Measurements from ENCODE around the gene PANK4.

Gene PANK4

GRCh38 chr1:2528966-2529783 is 2.8 kb upstream of the PANK4 start:
- DNase-seq (ENCODE audit: low spot score): peak; percentile 35

DNA sequence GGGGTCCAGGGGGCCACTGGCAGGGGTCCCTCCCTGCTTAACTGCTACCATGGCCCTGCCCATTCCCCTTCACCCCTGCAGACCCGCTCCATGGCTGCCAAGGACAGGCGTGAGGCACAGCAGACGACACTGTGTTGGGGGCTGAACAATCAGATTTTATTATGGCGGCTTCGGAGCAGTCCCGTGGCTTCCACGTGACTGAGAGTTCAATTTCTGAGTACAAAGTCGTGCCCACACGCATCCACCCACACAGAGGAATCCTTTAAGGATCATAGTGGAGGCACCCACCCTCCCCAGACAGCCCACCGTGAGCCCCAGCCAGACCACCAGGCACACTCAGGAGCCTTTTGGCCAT is 2.2 kb upstream of the PANK4 start:
- DNase-seq (ENCODE audit: low spot score): no peak

- DNase-seq (ENCODE audit: low spot score): no peak
These were observed 1.6 kb upstream of the PANK4 start for GRCh38 chr1:2528016-2528415.

DNA sequence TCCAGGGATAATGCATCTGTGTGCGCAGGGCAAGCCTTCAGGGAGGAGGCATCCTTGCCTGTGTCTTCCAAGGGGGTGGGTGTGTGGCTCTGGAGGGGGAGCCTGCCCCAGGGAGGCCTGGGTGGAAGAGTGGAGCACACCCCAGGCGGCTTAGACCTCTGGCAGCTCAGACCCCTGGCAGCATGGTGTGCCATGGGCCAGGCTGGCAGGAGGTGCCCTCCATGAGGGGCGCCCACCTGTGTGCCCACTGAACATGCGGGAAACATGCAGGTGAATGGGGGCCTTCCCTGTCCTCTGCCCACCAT is 1.1 kb upstream of the PANK4 start:
- no peak for DNase-seq (ENCODE audit: low spot score)

GRCh38 chr1:2526824-2527555 is 594 bp upstream of the PANK4 start:
- peak; percentile 74 for DNase-seq (ENCODE audit: low spot score)

DNA sequence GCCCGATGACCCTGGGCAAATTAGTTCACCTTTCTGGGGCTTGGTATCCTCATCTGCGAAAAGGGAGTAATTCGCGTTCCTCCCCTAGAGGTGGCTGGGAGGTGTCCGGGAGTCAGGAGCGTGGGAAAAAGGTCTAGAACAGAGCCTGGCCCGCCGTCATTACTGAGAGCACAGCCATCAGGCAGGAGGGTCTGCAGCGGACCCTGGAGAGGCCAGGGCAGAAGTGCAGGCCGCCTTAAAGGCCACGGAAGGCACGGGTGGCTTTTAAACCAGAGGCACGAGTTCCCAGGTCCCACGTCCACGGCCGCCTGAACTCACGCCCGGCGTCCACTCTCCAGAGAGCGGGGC is 850 bp downstream of the PANK4 start:
- no peak for DNase-seq (ENCODE audit: low spot score)

- DNase-seq (ENCODE audit: low spot score): peak; percentile 51
These were observed 2.3 kb downstream of the PANK4 start for GRCh38 chr1:2523891-2524609.

- peak; percentile 36 for DNase-seq (ENCODE audit: low spot score)
These were observed 3.1 kb downstream of the PANK4 start for GRCh38 chr1:2523191-2523890.

DNA sequence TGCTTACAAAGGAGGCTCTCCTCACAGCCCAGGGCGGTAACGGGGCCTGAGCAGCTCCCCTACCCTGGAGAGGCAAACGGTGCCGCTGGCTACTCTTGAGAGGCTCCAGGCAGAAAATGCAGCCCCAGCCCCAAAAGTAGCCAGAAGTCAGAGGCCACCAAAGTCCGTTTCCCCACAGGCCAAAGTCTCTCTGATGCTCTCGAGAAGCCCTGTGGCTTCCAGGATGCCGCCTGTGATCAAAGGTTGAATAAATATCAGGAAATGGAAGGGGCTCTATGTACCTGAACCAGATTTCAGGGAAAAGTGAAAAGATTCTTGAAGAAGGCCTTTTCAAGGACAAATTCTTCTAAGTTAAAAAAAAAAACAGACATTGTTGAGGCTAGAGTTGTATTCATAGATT is 4.2 kb downstream of the PANK4 start:
- no peak for DNase-seq (ENCODE audit: low spot score)

GRCh38 chr1:2520806-2521205 is 5.6 kb downstream of the PANK4 start:
- DNase-seq (ENCODE audit: low spot score): no peak

DNA sequence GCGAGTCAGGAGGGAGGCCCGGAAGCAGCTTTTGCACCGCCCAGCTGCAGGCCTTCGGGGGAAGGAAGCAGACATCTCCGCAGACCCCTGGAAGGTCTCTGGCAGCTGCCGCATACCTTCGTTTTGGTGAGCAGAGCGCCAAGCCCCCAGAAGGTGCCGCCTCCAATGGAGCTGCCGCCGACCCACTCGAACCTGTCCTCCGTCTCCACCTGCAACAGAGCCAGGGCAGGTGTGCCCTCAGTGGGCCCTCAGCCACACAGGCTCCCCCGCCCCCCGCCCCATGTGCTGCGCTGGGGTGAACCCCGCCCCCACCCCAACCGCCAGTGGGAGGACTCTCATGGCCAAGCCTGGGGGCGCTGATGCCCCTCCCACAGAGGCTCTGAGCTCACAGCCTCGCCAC is 6.2 kb downstream of the PANK4 start:
- no peak for DNase-seq (ENCODE audit: low spot score)

DNA sequence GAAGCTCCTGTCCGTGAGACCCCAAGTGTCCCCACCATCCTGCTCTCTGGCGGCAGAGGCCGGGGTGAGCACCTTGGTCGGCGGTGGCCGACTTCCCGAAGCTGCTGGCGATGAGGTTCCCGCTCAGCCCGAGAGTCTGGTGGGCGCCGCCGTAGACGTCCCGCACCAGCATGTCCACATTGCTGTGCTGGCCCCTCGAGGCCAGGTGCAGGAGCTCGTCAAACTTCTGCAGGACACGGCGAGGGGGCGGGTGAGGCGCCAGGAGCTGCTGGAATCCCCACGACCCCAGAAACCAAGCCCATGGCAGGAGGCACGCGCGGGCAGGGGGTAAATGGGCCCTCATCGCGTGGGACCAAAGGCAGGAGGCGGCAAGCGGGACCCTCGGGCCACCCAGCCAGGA is 6.7 kb downstream of the PANK4 start:
- no peak for DNase-seq (ENCODE audit: low spot score)

- no peak for DNase-seq (ENCODE audit: low spot score)
These were observed 7.2 kb downstream of the PANK4 start for GRCh38 chr1:2519029-2519685.

- no peak for DNase-seq (ENCODE audit: low spot score)
These were observed 7.9 kb downstream of the PANK4 start for GRCh38 chr1:2518528-2518927.

GRCh38 chr1:2517966-2518365 is 8.4 kb downstream of the PANK4 start:
- no peak for DNase-seq (ENCODE audit: low spot score)

GRCh38 chr1:2516946-2517345 is 9.4 kb downstream of the PANK4 start:
- DNase-seq (ENCODE audit: low spot score): no peak

DNA sequence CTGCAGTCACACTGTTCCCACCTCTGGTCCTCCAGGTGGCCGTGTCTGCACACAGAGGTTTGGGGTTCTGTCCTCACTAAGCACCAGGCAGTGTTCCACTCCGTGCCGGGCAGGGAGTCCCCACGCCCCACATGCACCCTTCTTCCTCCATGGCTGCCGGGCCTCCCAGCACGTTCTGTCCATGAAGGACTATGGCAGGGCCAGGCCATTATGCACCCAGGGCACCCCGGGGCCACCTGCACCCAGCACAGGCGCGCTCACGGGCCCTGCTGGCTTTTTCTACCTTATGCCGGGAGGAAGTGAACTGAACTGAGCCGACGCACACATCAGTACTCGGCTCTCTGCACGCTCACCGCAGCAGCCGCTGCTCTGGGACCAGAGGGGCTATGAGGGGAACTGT is 10.3 kb downstream of the PANK4 start:
- DNase-seq (ENCODE audit: low spot score): no peak

GRCh38 chr1:2515763-2516080 is 10.7 kb downstream of the PANK4 start:
- no peak for DNase-seq (ENCODE audit: low spot score)

DNA sequence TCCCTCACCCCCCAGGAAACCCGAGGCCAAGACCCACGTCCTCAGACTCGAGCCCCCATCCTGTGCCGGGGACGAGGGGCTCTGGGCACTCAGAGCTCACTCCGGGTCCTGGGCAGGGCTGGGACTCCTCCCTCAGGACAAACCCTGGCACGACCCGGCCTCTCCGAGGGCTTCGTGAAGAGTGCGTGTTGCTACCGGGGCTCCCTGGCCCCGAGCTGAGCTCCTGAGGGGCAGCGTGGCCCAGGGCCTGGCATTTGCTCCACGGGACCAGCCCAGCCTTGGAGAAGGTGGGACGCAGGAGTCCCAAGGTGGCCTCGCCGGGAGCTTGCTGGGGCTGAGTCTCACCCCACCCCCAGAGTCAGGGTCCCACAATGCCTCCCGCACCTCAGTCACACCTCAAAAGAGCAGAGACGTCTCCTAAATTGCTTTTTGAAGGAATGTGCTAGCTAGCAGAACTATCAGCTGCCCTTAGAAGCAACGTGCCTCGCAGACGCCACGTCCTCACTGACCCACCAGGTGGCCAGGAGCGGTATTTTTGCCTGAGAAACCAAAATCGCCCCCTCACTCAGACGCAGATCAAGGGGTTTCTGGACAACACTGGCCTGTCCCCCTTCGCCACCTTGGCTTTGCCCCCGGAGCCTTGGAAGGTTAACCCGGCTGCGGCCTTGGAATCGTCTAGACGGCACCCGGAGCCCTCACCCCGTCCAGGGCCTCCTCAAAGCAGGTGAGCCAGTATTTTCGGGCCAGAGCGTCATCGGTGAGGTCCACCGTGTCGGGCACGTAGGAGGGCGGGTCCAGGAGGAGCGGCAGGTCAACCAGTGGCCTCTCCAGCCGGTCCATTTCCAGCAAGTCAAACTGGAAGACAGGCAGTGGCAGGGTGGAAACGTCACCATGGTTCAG is 11.3 kb downstream of the PANK4 start:
- no peak for DNase-seq (ENCODE audit: low spot score)

DNA sequence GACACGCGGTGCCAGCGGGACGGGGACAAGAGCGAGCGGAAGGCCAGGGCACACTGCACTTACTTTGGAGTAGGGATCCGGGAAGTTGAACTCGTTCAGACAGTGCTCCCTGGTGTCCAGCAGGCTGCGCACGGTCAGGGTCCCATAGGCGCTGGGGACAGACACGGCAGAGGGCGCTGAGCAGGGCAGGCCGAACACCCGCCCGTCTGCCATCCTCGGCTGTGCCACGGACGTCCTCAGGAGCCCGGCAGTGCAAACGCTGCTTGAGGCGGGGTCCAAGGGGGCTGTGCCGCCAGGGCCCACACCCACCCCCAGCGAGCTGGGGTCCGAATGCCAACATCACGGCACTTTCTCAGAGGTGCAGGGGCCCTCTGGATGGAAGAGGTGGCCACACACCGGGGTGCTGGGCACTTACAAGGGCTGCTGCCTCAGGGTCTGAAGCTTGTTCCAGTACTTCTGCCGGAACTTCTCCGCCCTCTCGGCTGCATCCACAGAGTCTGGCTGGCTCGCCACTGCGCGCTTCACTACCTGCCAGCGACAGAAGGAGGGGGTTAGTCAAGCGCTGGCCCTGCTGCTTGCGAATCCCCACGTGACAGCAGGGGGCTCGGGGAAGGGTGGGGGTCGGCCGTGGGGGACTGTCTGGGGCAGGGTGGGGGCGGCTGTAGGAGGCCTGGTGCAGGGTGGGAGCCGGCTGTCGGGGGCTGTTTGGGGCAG is 12.3 kb downstream of the PANK4 start:
- DNase-seq (ENCODE audit: low spot score): no peak

Measured in activated CD4-positive, alpha-beta T cell treated with anti-CD3 and anti-CD28 coated beads, Interleukin-2, Interleukin-4, amounts not matched to agents 100 ng/mL and 50 ng/mL, durations not matched to agents 16 hours and 8 hours (primary cell).